HCT116 (cell line): ENCODE measurements around the gene LRRK1. TPM values are rescaled to one million over a fixed set of nuclear protein-coding genes. Genes with fewer than 3 reads are reported as not detected.

Experiments
- ATAC-seq: fragments of 200-7000 bp; cut with Tn5 transposase; 2 replicates; pipeline ENCODE4 v1.9.1; 2020; ENCODE audit warnings: mild to moderate bottlenecking, moderate library complexity
- BruUV-seq: library from RNA; stranded (reverse); fragments of 400-500 nt; replicated peaks from 2 replicates; lab custom pipeline; 2021; lab: Mats Ljungman, UMichigan
- CTCF ChIA-PET: fragments of 300-600 bp; sonication (Branson Sonifier 250); formaldehyde crosslinking; loops from one replicate; lab custom pipeline; 2021; ENCODE audit warnings: antibody characterized with exemption; lab: Charles Lee
- POLR2A ChIA-PET: fragments of 300-600, 350-600 bp; sonication (Branson Sonifier 250); formaldehyde crosslinking; loops from one replicate; lab custom pipeline; 2021; ENCODE audit warnings: antibody characterized with exemption; lab: Charles Lee
- RAD21 ChIA-PET, 2 experiments: fragments of 300-600 bp; sonication (Branson Sonifier 250); formaldehyde crosslinking; loops; one replicate each; lab custom pipeline; 2023; ENCODE audit warnings: low total read pairs in 2 of 2; ENCODE audit not compliant: uncharacterized antibody in 2 of 2, unreplicated experiment in 2 of 2, low non-redundant PET in 1 of 2; lab: Charles Lee
- DNase-seq: peaks from one replicate; pipeline ENCODE4 v3.0.0-alpha.2; 2010; ENCODE audit warnings: low read depth, low spot score
- H2AFZ ChIP-seq: fragments of 200-600 bp; shearing (Covaris generic), sonication (generic); 2 replicates; pipeline ENCODE4 v1.6.1; 2017; ENCODE audit warnings: low read depth, mixed run types, mixed read lengths, antibody characterized with exemption, low read length; ENCODE audit not compliant: poor library complexity, severe bottlenecking
- H3K27ac ChIP-seq: 2 replicates; pipeline ENCODE4 v1.5.1; 2012; ENCODE audit warnings: low read depth, low read length
- H3K27me3 ChIP-seq: fragments of 200-600 bp; sonication (generic); 2 replicates; pipeline ENCODE4 v1.6.1; 2016; ENCODE audit warnings: mixed run types, low read length, mixed read lengths; ENCODE audit not compliant: insufficient read depth
- H3K36me3 ChIP-seq, 2 experiments: fragments of 200-500 bp in 1 of 2; fragments of 200-600 bp in 1 of 2; sonication (Bioruptor generic) in 1 of 2; sonication (generic) in 1 of 2; 2 replicates each; pipeline versions ENCODE4 v1.5.1 to v1.6.1; 2014 to 2016; ENCODE audit warnings: low read length in 2 of 2, inconsistent platforms in 1 of 2, mixed read lengths in 1 of 2, mixed run types in 1 of 2; ENCODE audit not compliant: insufficient read depth in 2 of 2, control insufficient read depth in 1 of 2
- H3K4me1 ChIP-seq, 2 experiments: fragments of 200-600 bp in 1 of 2; sonication (generic) in 1 of 2; 2 replicates each; pipeline versions ENCODE4 v1.5.1 to v1.6.1; 2012 to 2017; ENCODE audit warnings: low read length in 2 of 2, inconsistent platforms in 1 of 2, mild to moderate bottlenecking in 1 of 2, mixed read lengths in 1 of 2, mixed run types in 1 of 2, moderate library complexity in 1 of 2; ENCODE audit not compliant: insufficient read depth in 2 of 2, control insufficient read depth in 1 of 2
- H3K4me2 ChIP-seq: fragments of 200-600 bp; sonication (generic); 2 replicates; pipeline ENCODE4 v1.6.1; 2017; ENCODE audit warnings: mixed run types, low read length, mixed read lengths
- H3K4me3 ChIP-seq, 2 experiments: fragments of 200-600 bp in 1 of 2; sonication (generic) in 1 of 2; replicated peaks in 1 of 2; 2 replicates each; pipeline ENCODE4 v1.5.1; 2011 to 2016; ENCODE audit warnings: low read length in 2 of 2, control low read depth in 1 of 2, low read depth in 1 of 2, mild to moderate bottlenecking in 1 of 2, mixed read lengths in 1 of 2, mixed run types in 1 of 2
- H3K79me2 ChIP-seq: fragments of 200-600 bp; sonication (generic); 2 replicates; pipeline ENCODE4 v1.6.1; 2017; ENCODE audit warnings: mild to moderate bottlenecking, mixed run types, low read length, moderate library complexity, mixed read lengths; ENCODE audit not compliant: insufficient read depth
- H3K9ac ChIP-seq: fragments of 200-600 bp; sonication (generic); 2 replicates; pipeline ENCODE4 v1.6.1; 2016; ENCODE audit warnings: low read length, mixed read lengths
- H3K9me2 ChIP-seq: fragments of 200-600 bp; sonication (generic), shearing (Covaris generic); 2 replicates; pipeline ENCODE4 v1.6.1; 2017; ENCODE audit warnings: mixed run types, mild to moderate bottlenecking, moderate library complexity; ENCODE audit not compliant: insufficient read depth
- H3K9me3 ChIP-seq, 2 experiments: fragments of 200-500 bp in 1 of 2; fragments of 200-600 bp in 1 of 2; sonication (Bioruptor generic) in 1 of 2; sonication (generic) in 1 of 2; 2 replicates each; pipeline ENCODE4 v1.6.1; 2014 to 2017; ENCODE audit warnings: low read length in 2 of 2, mixed read lengths in 2 of 2, inconsistent platforms in 1 of 2, low read depth in 1 of 2, mild to moderate bottlenecking in 1 of 2, mixed run types in 1 of 2, moderate library complexity in 1 of 2; ENCODE audit not compliant: control insufficient read depth in 1 of 2, insufficient read depth in 1 of 2
- H4K20me1 ChIP-seq: fragments of 200-600 bp; sonication (generic), shearing (Covaris generic); 2 replicates; pipeline ENCODE4 v1.6.1; 2017; ENCODE audit warnings: mixed run types, mild to moderate bottlenecking, moderate library complexity; ENCODE audit not compliant: insufficient read depth
- CBX3 ChIP-seq: IDR thresholded peaks from 2 replicates; pipeline ENCODE4 v1.6.1; 2012; ENCODE audit warnings: low read depth
- EGR1 ChIP-seq: IDR thresholded peaks from 2 replicates; pipeline ENCODE4 v1.6.1; 2012; ENCODE audit warnings: low read depth
- EZH2phosphoT487 ChIP-seq: fragments of 200-600 bp; IDR thresholded peaks from 2 replicates; pipeline ENCODE4 v1.6.1; 2018; ENCODE audit warnings: antibody characterized with exemption, borderline replicate concordance
- FOSL1 ChIP-seq: IDR thresholded peaks from 2 replicates; pipeline ENCODE4 v1.6.1; 2012; ENCODE audit warnings: low read depth
- POLR2AphosphoS5 ChIP-seq: IDR thresholded peaks from 2 replicates; pipeline ENCODE4 v1.6.1; 2011; ENCODE audit warnings: mild to moderate bottlenecking, low read depth, low read length, moderate library complexity
- RAD21 ChIP-seq: IDR thresholded peaks from 2 replicates; pipeline ENCODE4 v1.6.1; 2012; ENCODE audit warnings: low read depth, mild to moderate bottlenecking
- SIN3A ChIP-seq: IDR thresholded peaks from 2 replicates; pipeline ENCODE4 v1.6.1; 2012; ENCODE audit warnings: low read depth
- SP1 ChIP-seq: IDR thresholded peaks from 2 replicates; pipeline ENCODE4 v1.6.1; 2012; ENCODE audit warnings: low read depth
- SRF ChIP-seq: IDR thresholded peaks from 2 replicates; pipeline ENCODE4 v1.6.1; 2012; ENCODE audit warnings: low read depth
- ZFX ChIP-seq: fragments of 450-650 bp; IDR thresholded peaks from 2 replicates; pipeline ENCODE4 v1.6.1; 2017
- ZNF274 ChIP-seq: fragments of 200-500 bp; sonication (Bioruptor generic); IDR thresholded peaks from 2 replicates; pipeline ENCODE4 v1.6.1; 2014; ENCODE audit warnings: mild to moderate bottlenecking, low read depth, low read length, inconsistent platforms
- intact Hi-C: fragments of 100-400 bp; cut with micrococcal nuclease; formaldehyde crosslinking; loops from 2 replicates; pipeline ENCODE4 v1.10.0; 2022
- total RNA-seq: library from RNA; stranded (reverse); gene quantifications from one replicate; pipeline ENCODE4 v1.2.1, GENCODE V29; 2021; ENCODE audit not compliant: unreplicated experiment
- TF ChIP-seq, protein P1 (sequence below): IDR thresholded peaks from 2 replicates; pipeline ENCODE4 v1.6.1; 2011; ENCODE audit warnings: mild to moderate bottlenecking, low read length, moderate library complexity; ENCODE audit not compliant: insufficient replicate concordance; ENCODE audit errors: extremely low read depth
- TF ChIP-seq, protein P2 (sequence below): IDR thresholded peaks from 2 replicates; pipeline ENCODE4 v1.6.1; 2012

Gene LRRK1
- total RNA-seq, 1 experiment from 2014 or later, result 21.6 TPM

- Histone ChIP-seq H3K4me3 (no peak overlapping the region), H3K36me3 (peaks cover 0 to 20% of the 10 kb centered on the region in 2 experiments; a peak in 2 of 4 replicates), H3K4me1 (peaks cover 6 to 8% of the 10 kb centered on the region in 2 experiments; a peak in 2 of 4 replicates), H4K20me1 (no peaks in the 10 kb centered on the region)
- ChIA-PET POLR2A (no interaction called here), CTCF (no interaction called here), RAD21 (no interaction called here)
- TF ChIP-seq ZFX (no peak), RAD21 (no peak), SIN3A (no peak), SP1 (no peak), EZH2phosphoT487 (no peak), SRF (no peak), EGR1 (no peak), CBX3 (no peak), POLR2AphosphoS5 (no peak), ZNF274 (no peak), FOSL1 (no peak)
- TF ChIP-seq, protein P1, sequence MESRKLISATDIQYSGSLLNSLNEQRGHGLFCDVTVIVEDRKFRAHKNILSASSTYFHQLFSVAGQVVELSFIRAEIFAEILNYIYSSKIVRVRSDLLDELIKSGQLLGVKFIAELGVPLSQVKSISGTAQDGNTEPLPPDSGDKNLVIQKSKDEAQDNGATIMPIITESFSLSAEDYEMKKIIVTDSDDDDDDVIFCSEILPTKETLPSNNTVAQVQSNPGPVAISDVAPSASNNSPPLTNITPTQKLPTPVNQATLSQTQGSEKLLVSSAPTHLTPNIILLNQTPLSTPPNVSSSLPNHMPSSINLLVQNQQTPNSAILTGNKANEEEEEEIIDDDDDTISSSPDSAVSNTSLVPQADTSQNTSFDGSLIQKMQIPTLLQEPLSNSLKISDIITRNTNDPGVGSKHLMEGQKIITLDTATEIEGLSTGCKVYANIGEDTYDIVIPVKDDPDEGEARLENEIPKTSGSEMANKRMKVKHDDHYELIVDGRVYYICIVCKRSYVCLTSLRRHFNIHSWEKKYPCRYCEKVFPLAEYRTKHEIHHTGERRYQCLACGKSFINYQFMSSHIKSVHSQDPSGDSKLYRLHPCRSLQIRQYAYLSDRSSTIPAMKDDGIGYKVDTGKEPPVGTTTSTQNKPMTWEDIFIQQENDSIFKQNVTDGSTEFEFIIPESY, result no peak
- TF ChIP-seq, protein P2, sequence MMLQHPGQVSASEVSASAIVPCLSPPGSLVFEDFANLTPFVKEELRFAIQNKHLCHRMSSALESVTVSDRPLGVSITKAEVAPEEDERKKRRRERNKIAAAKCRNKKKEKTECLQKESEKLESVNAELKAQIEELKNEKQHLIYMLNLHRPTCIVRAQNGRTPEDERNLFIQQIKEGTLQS, result no peak
- TF ChIP-seq, all 23 proteins: peak for 0
- no peak for DNase-seq
- Histone ChIP-seq H3K27ac (no peak overlapping the region), H3K79me2 (peaks cover 6% of the 10 kb centered on the region; the same call in 1 of the 2 replicates), H2AFZ (no peak overlapping the region), H3K9ac (no peak overlapping the region), H3K9me3 (no peaks in the 10 kb centered on the region), H3K27me3 (no peaks in the 10 kb centered on the region), H3K4me2 (no peak overlapping the region), H3K9me2 (no peaks in the 10 kb centered on the region)
- intact Hi-C loops, result no loop called here
- no TSS peak for BruUV-seq
- no peak for ATAC-seq
These were observed 6.3 kb downstream of the LRRK1 start for GRCh38 chr15:100925480-100925879.
